ENCODE data around the gene NPNT.

DNA sequence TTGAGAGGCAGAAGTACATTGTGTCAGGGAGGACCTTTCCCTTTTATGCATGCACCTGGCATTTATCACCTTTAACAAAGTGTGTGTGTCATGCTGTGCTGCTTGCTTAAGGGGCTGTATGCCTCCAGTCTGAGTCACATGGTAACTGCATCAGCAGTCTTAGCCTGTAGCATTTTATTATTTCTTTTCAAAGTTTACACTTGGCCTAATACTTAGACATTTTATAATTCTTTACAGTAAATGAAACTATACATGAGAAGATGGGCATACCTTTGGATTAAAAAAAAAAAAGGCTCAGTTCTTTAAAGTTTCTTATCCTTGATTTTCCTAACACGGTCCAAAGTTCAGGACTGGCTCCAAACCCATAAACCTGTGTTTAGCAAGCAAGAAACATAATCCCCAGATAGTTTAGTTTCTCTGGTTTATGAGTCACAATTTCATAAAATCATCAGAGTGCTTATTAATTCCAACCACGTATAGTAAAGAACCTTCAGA lies 14.6 kb downstream of the NPNT start:
- TF ChIP-seq, protein P1, sequence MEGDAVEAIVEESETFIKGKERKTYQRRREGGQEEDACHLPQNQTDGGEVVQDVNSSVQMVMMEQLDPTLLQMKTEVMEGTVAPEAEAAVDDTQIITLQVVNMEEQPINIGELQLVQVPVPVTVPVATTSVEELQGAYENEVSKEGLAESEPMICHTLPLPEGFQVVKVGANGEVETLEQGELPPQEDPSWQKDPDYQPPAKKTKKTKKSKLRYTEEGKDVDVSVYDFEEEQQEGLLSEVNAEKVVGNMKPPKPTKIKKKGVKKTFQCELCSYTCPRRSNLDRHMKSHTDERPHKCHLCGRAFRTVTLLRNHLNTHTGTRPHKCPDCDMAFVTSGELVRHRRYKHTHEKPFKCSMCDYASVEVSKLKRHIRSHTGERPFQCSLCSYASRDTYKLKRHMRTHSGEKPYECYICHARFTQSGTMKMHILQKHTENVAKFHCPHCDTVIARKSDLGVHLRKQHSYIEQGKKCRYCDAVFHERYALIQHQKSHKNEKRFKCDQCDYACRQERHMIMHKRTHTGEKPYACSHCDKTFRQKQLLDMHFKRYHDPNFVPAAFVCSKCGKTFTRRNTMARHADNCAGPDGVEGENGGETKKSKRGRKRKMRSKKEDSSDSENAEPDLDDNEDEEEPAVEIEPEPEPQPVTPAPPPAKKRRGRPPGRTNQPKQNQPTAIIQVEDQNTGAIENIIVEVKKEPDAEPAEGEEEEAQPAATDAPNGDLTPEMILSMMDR (IDR thresholded peaks at IDR 0.05) = no peak
- no peak for TF ChIP-seq POLR2A (IDR thresholded peaks at IDR 0.05)
